DMS153 treated with DMSO at 0.1 percent for 48 hours (cell line): ENCODE measurements around the gene C19orf25.
A peak's percentile ranks its signal among the peaks of the same experiment; 100 is the strongest.
"Not testable (repeated sequence)": the region's sequence is repeated elsewhere in the genome, so short reads cannot be mapped to it uniquely, and the experiment has no call there.

Experiments used
- DNase-seq: peaks from one replicate; lab custom pipeline; 2025; ENCODE audit not compliant: unreplicated experiment; lab: John Stamatoyannopoulos, UW

C19orf25 gene

DNA sequence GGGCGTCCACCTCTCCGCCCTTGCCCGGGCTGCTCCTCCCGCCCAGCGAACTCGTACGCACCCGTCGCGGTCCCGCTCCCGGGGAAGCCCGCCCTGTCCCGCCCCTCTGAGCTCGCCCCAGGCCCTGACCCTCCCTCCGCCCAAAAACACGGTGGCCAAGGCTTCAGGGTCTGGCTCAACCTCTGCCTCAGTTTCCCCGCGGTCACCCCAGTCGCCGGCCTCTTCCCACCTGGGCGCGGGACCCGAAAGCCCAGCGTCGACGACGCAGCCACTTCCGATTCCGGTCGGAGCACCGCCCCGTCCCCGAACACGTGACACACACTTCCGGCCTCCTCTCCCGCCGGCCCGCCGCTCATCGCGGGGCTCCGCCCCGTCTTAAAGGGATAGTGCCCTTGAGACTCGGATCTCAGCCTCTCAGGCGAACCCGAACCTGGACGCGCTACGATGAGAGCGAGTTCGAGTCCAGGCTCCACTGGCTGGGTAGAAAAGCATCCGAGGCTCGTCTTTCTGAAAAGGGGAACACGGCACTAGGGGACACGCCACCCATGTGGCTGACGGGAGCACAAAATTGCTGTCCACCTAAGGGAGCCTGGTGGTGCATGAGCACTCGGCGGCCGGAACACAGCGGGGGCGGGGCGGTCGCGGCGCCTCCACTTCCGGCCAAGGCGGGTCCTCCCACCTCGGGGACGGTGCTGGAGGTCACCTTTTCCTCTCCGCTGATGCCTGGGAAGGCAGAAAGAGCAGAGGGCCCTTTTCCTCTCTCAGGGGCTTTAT, at the start of gene C19orf25:
C19orf25 (minus strand) TSS at position 282 of the 774 bp plus-strand sequence. CDS start 312 bp downstream, outside the sequence.
- DNase-seq, result peak; percentile 20

DNA sequence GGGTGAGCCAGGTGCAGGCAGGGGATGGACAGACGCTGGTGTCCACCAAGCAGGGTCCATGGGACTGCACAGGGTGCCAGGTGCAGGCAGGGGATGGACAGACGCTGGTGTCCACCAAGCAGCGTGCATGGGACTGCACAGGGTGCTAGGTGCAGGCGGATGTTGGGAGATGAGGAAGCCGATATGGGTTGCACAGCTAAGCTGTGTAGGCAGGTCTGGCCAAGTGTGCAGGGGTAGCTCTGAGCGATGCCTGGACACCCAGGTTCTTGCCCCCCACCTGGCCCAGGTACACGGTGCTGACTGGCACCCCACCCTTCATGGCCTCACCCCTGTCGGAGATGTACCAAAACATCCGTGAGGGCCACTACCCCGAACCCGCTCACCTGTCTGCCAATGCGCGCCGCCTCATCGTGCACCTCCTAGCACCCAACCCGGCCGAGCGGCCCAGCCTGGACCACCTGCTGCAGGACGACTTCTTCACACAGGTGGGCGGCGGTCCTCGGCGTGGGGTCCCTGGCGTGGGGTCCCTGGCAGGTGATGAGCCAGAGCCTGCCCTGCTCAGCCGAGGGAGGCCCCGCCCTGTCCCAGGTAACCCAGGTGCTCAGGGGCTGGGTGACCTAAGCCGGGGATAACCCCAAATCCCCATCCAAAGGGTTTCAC, 48.8 kb upstream of the C19orf25 start:
- no peak for DNase-seq

DNA sequence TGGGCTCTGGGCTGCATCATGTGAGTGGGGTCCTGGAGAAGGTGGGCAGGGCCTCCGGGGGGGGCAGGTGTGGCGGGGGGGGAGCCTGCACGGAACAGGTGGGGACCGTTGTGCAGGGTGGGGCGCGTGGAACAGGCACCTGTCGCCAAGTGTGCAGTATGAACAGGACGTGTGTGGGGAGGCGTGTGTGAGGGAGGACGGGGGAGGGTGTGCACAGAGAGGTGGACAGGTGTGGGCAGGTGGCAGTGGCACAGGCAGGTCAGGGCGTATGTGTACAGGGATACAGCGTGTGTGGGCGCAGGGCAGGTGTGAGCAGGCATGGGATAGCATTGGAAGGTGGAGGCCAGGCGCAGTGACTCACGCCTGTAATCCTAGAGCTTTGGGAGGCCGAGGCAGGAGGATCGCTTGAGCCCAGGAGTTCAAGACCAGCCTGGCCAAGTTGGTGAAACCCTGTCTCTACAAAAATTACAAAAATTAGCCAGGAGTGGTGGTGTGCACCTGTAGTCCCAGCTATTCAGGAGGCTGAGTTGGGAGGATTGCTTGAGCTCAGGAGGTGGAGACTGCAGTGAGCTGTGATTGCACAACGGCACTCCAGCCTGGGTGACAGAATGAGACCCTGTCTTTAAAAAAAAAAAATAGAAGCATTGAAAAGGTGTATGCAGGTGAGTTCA, 48.1 kb upstream of the C19orf25 start:
- no peak for DNase-seq

DNA sequence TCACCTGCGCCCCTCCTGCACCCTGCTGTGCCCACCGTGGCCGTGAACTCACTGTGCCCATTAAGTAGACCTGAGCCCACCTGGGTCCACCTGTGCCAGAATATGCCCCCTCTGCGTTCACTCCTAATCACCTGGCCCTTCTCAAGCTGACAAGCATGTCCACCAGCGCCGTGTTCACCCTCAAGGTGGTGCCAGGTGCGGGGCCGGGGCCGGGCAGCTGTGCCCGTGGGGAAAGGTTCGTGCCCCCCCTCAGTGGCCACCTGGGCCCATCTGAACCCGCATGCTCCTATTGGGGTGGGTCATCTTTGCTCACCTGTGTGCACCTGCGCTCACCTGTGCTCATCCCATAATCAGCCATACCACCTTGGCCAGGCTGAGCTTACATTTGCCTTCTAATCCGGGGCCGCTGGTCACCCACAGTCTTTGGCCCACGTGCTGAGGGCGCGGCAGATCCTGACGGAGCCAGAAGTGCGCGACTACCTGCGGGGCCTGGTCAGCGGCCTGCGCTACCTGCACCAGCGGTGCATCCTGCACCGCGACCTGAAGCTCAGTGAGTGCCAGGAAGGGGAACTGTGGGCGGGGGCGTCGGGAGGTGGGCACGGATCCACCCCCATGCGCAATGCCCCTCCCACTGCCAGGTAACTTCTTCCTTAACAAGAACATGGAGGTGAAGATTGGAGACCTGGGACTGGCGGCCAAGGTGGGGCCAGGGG, 47.2 kb upstream of the C19orf25 start:
- DNase-seq, result no peak

DNA sequence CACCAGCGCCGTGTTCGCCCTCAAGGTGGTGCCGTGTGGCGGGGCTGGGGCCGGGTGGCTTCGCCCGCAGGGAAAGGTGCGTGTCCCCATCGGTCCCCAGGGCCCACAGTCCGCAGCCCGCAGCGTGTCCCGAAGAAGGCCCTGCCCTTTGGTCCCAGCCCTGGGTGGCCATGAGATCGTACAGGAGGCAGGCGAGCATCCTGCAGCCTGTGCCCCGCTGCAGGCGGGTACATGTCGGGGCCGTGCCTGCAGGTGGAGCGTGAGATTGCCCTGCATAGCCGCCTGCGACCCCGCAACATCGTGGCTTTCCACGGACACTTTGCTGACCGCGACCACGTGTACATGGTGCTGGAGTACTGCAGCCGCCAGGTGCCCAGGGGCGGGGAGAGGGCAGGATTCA, 46.3 kb upstream of the C19orf25 start:
- no peak for DNase-seq

DNA sequence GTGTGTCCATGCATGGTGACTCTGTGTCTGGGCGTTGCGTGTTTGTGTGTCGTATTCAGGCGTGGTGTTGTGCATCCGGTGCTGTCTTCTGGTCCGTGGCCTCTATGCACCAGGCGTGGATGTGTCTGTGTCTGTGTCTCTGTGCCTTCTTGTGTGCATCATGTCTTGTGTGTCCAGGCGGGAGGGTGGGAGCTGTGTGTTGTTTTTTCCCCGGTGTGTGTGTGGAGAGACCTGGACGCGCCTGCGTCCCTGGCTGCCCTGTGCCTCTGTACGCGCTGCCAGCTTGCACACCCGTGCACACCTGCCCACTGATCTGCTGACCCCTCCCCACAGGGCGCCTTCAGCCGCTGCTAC, 45.9 kb upstream of the C19orf25 start:
- no peak for DNase-seq

DNA sequence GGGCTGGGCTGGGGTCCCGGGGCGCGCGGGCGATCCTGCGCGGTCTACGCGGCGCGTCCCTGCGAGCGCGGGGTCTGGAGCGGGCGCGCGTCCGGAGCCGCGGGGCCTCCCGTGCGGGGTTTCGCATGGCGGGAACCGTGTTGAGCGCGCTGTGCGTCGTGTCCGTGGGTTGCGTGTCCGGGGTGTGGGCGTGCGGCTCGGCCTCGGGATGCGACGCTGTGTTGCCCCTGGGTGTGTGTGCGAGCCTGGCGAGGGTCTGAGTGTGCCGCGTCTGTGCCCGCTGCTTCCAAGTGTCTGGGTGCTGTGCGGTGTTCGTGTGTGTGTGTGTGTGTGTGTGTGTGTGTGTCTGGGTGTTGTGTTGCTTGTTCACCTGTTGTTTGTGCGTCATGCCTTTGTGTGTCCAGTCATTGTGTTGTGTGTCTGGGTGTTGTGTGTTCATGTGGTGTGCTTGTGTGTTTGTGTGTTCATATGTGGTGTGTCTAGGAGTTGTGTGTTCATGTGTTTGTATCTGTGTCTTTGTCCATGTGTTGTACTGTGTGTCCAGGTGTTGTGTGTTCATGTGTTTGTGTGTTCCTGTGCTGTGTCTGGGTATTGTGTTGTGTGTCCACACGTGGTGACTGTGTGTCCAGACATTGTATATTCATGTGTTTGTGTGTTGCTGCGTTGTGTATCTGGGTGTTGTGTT, 45.4 kb upstream of the C19orf25 start:
- no peak for DNase-seq

DNA sequence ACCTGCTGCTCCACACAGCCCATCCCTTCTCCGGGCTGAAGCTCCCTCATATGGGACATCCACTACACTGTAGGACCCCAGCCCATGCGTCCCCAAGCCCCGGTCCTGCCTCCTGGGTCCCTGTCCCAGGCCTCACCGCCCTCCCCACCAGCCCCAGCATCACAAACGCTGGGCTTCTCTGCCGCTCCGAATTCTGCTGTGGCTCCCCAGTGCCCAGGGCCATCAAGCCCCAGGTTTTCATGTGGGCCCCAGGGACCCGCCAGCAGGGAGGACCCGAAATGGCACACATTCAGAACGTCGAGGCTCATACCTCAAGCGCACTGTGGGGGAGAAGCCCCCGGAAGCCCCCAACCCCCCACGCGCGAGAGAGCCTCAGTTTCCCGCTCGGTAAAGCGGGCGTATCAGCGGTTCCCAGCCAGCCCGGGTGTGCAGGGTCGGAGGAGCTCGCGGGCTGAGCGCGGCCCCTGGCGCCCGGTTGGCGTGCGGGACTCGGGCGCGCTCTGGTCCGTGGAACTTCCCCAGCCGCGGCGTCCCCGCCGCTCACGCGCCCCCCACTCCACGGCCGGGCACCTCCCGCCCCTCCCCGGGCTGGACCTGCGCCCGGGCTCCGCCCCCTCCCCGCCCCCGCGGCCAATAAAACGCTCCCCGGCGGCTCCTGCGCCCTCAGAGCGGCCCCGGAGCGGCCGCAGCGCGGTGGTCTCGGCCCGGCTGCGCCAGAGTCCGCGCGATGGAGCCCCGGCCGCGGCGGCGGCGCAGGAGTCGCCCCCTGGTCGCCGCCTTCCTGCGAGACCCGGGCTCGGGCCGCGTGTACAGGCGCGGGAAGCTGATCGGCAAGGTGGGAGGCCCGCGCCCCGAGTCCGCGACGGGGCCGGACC, 44.6 kb upstream of the C19orf25 start, which contains the start of gene PLK5:
PLK5 (plus strand) TSS at position 666 of the 875 bp plus-strand sequence. CDS start 2,920 bp downstream, outside the sequence.
- no peak for DNase-seq

DNA sequence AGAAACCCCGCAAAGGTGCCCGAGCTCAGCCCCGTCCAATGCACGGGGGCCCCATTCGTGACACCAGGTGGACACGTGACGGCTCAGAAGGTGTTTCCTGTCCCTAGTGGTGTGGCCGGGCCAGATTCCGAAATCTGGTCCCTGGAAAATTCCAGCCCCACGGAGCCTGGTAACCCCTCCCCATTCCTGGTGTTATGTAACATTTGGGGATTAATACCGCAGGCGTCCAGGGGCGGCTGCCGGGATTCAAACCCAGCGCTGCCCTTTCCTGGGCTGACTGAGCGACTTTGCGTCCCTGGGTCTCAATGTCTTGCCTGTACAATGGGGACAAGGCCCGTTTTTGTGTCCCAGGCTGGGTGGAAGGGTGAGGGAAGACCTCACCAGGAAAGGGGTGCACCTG, 43.8 kb upstream of the C19orf25 start:
- no peak for DNase-seq

DNA sequence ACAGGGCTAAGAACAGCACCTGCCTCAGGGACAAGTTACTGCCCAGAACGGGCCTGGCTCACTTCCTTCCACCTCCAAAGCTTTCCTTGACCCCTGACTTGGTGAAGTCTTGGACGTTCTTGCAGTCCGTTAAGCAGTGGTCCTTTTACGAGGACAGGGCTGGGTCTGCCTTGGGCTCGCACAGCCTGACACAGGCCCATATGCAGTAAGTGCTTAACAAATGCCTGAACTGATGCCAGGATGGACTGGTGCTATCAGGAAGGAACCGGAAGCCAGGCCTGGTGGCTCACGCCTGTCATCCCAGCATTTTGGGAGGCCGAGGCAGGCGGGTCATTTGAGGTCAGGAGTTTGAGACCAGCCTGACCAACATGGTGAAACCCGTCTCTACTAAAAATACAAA, 43.0 kb upstream of the C19orf25 start:
- no peak for DNase-seq

DNA sequence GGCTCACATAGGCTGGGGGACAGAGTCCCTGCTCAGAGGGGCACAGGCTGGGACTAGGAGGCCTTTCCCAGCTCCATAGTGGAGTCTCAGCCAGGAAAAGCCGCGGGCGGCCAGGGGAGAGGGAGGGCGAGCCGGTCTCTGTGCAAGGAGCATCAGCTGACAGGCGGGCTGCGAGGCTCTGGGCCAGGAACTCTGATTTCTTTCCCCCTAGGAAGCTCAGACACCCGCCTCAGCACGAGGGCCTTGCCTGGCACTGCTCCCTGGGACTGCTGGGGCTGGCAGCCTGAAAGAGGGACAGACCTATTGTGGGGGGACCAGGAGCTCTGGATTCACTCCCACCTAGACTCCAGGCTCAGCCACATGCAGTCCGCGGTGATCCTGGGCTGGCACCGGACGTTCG, 42.6 kb upstream of the C19orf25 start:
- DNase-seq, result no peak

DNA sequence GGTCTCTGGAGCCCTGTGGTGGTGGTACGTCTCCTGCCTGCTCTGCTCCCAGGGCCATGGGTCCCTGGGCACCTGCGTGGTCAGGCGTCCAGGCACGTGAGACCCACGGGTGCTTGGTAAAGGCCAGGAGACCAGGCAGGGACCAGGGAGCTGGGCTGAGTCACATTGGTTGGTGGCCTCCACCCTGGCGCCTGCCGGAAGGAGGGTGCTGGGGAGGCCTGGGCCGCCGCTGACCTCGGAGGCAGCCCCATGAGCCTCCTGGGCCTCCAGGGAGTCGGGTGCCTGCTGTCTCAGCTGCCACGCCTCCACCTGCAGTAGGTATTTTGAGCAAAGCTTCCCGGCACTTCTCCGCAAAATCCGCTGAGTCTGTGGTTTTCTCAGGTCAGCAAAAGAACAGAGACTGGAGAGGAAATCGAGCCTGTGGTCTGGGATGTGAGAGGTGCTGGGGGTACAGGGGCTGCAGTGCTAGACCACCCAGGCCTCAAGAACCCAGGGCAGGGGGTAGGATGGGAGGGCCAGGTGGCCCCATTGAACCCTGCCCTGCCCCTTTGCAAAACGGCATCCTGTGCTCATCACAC, 41.3 kb upstream of the C19orf25 start:
- DNase-seq, result no peak

DNA sequence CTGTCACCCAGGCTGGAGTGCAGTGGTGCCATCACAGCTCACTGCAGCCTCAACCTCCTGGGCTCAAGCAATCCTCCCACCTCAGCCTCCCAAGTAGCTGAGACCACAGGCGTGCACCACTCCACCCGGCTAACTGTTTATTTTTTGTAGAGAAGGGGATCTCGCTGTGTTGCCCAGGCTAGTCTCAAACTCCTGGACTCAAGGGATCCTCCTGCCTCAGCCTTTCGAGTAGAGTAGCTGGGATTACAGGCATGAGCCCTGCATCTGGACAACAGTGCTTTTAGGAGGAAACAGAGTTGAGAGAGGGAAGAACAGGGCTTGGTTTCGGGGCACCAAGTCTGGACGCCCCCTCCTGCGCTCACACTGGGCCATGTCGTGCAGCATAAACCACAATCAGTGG, 40.8 kb upstream of the C19orf25 start:
- not testable (repeated sequence) for DNase-seq

DNA sequence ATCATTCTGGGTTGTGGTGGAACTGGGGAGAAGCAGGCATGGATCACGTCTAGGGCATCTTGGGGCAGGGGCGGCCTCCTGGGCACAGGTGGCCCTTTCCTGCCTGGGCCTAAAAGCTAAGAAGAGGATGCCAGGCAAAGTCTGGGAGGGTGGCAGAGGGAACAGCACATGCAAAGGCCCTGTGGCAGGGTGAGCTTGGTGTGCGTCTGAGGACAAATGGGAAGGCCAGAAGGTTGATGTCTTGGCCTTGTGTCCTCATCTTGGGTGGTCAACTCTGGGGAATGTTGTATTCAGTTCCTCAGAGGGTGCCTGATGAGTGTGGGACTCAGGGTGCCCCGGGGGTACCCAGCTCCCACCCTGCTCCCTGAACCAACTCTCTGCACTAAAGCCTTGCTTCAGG, 39.5 kb upstream of the C19orf25 start:
- no peak for DNase-seq

DNA sequence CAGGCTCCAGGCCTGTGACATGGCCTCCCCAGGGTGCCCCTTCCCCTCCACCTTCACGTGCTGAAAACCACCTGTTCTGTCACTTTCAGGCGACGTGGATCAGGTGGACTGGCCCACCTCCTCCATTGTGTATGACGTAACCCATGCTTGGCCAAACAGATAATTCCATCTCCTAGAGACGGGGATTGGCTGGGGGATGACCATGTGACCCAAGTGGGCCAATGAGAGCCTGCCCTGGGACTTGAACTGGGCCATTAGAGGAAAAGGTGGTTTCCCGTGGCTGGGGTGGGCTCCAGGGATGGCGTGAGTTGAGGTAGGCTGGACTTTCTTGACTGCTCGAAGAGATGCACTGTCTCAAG, 37.4 kb upstream of the C19orf25 start:
- no peak for DNase-seq

DNA sequence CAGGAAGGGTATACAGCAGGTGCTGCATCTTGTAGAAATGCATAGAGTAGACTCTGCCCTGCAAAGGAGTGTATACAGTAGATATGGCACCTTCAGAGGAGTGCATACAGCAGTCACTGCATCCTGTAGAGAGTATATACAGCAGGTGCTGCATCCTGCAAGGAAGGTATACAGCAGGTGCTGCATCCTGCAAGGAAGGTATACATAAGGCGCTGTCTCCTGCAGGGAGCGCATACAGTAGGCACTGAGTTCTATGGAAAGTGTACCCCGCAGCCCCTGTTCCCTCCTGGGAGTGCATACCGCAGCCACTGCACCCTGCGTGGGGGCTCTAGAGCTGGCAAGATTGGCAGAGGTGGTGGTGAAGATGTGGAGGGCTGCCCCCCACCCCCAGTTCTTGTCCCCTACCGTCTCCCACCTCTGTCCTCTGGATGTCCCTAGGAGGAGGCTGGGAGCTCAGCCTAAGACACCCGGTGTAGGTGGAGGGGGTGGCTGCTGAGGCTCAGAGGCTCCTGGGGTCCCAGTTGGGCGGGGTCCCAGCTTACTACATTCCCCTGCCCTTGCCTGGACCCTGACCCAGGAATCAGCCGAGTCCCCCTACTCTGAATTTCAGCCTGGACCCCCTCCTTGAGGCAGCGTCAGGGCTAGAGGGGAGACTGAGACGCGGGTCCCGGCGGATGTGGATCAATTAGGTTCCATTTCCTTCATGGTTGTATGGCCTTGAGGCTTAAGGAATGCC, 36.1 kb upstream of the C19orf25 start:
- DNase-seq, result no peak

DNA sequence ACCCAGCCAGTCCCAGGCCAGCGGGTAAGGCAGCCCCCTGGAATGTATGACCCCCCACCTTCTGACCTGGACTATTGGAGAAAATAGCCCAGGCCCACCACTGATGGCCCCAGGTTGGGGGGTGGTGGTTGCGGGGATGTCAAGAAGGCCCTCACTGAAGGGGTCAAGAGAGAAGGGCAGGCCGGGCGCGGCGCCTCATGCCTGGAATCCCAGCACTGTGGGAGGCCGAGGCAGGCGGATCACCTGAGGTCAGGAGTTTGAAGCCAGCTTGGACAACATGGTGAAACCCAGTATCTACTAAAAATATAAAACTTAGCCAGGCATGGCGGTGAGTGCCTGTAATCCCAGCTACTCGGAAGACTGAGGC, 35.3 kb upstream of the C19orf25 start:
- no peak for DNase-seq

DNA sequence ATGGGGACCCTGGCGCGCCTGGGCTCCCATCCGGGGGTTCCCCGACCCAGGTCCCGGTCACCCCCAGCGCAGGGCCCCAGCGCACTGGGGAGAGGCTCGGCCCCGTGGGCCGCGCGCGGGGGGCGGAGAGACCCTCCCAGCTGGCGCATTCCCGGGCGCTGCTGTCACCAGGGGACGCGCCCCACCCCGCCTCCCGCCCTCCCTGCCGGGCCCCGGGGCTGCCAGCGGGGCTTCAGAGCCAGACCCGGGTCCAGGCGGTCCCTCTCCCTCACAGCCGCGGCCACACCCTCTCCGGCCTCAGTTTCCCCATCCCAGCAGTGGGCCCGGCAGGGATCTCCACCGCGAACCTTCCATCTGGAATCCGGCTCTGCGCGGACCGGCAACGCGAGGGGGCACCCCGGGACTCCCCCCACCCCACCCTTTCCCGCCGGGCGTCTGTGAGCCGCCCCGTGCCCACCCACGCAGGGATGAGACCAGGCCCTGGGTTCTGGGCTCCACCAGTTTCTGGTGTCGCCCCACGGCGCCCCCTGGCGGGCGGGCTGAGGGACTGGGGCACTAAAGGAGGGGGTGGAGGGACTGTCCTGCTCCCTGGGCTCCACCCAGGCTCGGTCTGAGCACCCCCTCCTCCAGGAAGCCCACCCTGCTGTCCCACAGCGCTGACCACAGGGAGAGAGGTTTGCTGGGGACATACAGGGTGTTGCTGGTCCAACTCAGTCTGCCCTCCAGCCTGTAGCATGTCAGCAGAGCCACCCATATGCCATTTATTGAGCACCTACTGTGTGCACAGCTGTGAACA, 34.7 kb upstream of the C19orf25 start:
- DNase-seq, result no peak
